ENCODE measurements around the gene FNBP1. TPM values are rescaled to one million over a fixed set of nuclear protein-coding genes. Genes with fewer than 3 reads are reported as not detected.

FNBP1 gene
- polyA plus RNA-seq, 1 of the 3 experiments (the other 2 are of a cell fraction): 11.0 TPM

- TF ChIP-seq FOSL2 (IDR thresholded peaks at IDR 0.05; ENCODE audit: borderline replicate concordance, low read depth) (no peak), SMC3 (IDR thresholded peaks at IDR 0.05; ENCODE audit: low read depth, low read length) (peak; percentile 14; the same call in 1 of the 2 replicates), CHD2 (IDR thresholded peaks at IDR 0.05; ENCODE audit: low read length, partially characterized antibody) (no peak), ELF1 (IDR thresholded peaks at IDR 0.05) (peak; percentile 51), JUND (IDR thresholded peaks at IDR 0.05) (no peak), EP300 (IDR thresholded peaks at IDR 0.05; ENCODE audit: borderline replicate concordance in 1 of 2, low read depth in 1 of 2, low read length in 1 of 2) (no peak), RFX5 (IDR thresholded peaks at IDR 0.05; ENCODE audit: low read length) (no peak), RXRA (IDR thresholded peaks at IDR 0.05; ENCODE audit: borderline replicate concordance, low read depth) (no peak), RCOR1 (IDR thresholded peaks at IDR 0.05; ENCODE audit: low read length) (no peak), GABPA (IDR thresholded peaks at IDR 0.05; ENCODE audit: low read depth) (peak; percentile 41; the same call in 1 of the 2 replicates)
- TF ChIP-seq, protein P1, sequence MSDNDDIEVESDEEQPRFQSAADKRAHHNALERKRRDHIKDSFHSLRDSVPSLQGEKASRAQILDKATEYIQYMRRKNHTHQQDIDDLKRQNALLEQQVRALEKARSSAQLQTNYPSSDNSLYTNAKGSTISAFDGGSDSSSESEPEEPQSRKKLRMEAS (IDR thresholded peaks at IDR 0.05; ENCODE audit: low read depth): no peak
Observed at GRCh38 chr9:129884220-129885017, 158.6 kb downstream of the FNBP1 start (continued).

- DNase-seq: peak; percentile 59
- Histone ChIP-seq H3K36me3 (replicated peaks in 1 of 2; ENCODE audit: control insufficient read depth in 1 of 2, insufficient read depth in 2 of 2, low read length in 1 of 2) (peaks cover 0 to 16% of the 10 kb centered on the region in 2 experiments), H2AFZ (ENCODE audit: low read depth) (no peak overlapping the region), H3K27me3 (ENCODE audit: insufficient read depth) (no peaks in the 10 kb centered on the region), H3K27ac (ENCODE audit: low read depth in 2 of 2, low read length in 1 of 2) (peak overlapping the region in 1 of 2 experiments; percentile 55; a peak in 1 of 4 replicates), H3K4me1 (ENCODE audit: control insufficient read depth in 1 of 2, insufficient read depth in 2 of 2, low read depth in 1 of 2, low read length in 1 of 2) (peaks cover 21 to 47% of the 10 kb centered on the region in 2 experiments; a peak in 3 of 4 replicates), H3K9ac (no peak overlapping the region), H3K4me3 (ENCODE audit: low read depth in 2 of 2, low read length in 1 of 2) (no peak overlapping the region), H3F3A (replicated peaks; ENCODE audit: insufficient read depth) (no peaks in the 10 kb centered on the region), H3K9me2 (no peaks in the 10 kb centered on the region), H3K9me3 (no peaks in the 10 kb centered on the region), H4K20me1 (ENCODE audit: insufficient read depth) (no peaks in the 10 kb centered on the region), H3K79me2 (ENCODE audit: insufficient read depth) (no peaks in the 10 kb centered on the region), H3K4me2 (no peak overlapping the region)
- ChIA-PET POLR2A (no interaction called here), CTCF (no interaction called here)
- 91% methylated on average over 10 of the region's 19 CpGs for WGBS (ENCODE audit: low lambda C conversion rate)
- TF ChIP-seq RCOR1 (IDR thresholded peaks at IDR 0.05; ENCODE audit: low read length) (no peak), EP300 (IDR thresholded peaks at IDR 0.05; ENCODE audit: borderline replicate concordance in 1 of 2, low read depth in 1 of 2, low read length in 1 of 2) (no peak), FOSL2 (IDR thresholded peaks at IDR 0.05; ENCODE audit: borderline replicate concordance, low read depth) (no peak), FOXM1 (IDR thresholded peaks at IDR 0.05; ENCODE audit: low read depth) (no peak), TCF12 (IDR thresholded peaks at IDR 0.05) (no peak), PBX3 (IDR thresholded peaks at IDR 0.05) (no peak), EZH2phosphoT487 (IDR thresholded peaks at IDR 0.05; ENCODE audit: borderline replicate concordance, low read depth) (no peak), JUND (IDR thresholded peaks at IDR 0.05) (no peak), POLR2AphosphoS5 (IDR thresholded peaks at IDR 0.05; ENCODE audit: low read depth, low read length) (no peak), TEAD4 (IDR thresholded peaks at IDR 0.05; ENCODE audit: borderline replicate concordance, insufficient read depth) (no peak), MEF2A (IDR thresholded peaks at IDR 0.05; ENCODE audit: borderline replicate concordance, low read depth) (no peak), IRF3 (IDR thresholded peaks at IDR 0.05; ENCODE audit: low read depth, low read length) (no peak), NFIC (IDR thresholded peaks at IDR 0.05; ENCODE audit: borderline replicate concordance) (no peak), CHD2 (IDR thresholded peaks at IDR 0.05; ENCODE audit: low read length, partially characterized antibody) (no peak), GABPA (IDR thresholded peaks at IDR 0.05; ENCODE audit: low read depth) (no peak)
- TF ChIP-seq, protein P2, sequence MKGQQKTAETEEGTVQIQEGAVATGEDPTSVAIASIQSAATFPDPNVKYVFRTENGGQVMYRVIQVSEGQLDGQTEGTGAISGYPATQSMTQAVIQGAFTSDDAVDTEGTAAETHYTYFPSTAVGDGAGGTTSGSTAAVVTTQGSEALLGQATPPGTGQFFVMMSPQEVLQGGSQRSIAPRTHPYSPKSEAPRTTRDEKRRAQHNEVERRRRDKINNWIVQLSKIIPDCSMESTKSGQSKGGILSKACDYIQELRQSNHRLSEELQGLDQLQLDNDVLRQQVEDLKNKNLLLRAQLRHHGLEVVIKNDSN (IDR thresholded peaks at IDR 0.05; ENCODE audit: borderline replicate concordance, low read depth): no peak
- TF ChIP-seq, protein P1 (IDR thresholded peaks at IDR 0.05; ENCODE audit: low read depth): no peak
- TF ChIP-seq, protein P3, sequence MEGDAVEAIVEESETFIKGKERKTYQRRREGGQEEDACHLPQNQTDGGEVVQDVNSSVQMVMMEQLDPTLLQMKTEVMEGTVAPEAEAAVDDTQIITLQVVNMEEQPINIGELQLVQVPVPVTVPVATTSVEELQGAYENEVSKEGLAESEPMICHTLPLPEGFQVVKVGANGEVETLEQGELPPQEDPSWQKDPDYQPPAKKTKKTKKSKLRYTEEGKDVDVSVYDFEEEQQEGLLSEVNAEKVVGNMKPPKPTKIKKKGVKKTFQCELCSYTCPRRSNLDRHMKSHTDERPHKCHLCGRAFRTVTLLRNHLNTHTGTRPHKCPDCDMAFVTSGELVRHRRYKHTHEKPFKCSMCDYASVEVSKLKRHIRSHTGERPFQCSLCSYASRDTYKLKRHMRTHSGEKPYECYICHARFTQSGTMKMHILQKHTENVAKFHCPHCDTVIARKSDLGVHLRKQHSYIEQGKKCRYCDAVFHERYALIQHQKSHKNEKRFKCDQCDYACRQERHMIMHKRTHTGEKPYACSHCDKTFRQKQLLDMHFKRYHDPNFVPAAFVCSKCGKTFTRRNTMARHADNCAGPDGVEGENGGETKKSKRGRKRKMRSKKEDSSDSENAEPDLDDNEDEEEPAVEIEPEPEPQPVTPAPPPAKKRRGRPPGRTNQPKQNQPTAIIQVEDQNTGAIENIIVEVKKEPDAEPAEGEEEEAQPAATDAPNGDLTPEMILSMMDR (IDR thresholded peaks at IDR 0.05): no peak
Observed at GRCh38 chr9:129881547-129882324, 161.3 kb downstream of the FNBP1 start.
